Measurements from ENCODE around the gene CD72. TPM values are rescaled to one million over a fixed set of nuclear protein-coding genes. Genes with fewer than 3 reads are reported as not detected.
A peak's percentile ranks its signal among the peaks of the same experiment; 100 is the strongest.

Gene CD72
- total and polyA plus RNA-seq, 7 donors, result 0.36 to 42.1 (median 1.2) TPM

DNA sequence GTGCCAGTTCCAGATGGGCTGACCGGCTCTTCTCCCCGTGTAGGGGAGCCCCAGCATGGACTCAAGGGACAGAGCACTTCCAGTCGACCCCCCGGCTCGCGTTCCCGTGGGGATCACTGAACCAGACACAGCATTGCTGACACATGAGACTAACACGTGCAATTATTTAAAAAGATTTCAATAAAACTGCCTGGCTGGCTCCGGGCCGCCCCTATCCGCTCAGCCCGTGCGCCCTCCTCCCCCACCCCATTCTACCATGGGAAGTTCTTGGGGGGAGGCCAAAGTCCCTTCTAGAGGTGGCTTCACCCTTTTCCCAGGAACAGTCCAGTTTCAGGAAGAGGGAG, 8.4 kb downstream of the CD72 start:
- no peak overlapping the region for H3K27ac ChIP-seq
- peaks cover 0 to 18% (median 17%) of the 10 kb centered on the region in 4 donors for H3K4me1 ChIP-seq
- H3K36me3 ChIP-seq, result peaks cover 0 to 31% (median 17%) of the 10 kb centered on the region in 4 donors
- H3K27me3 ChIP-seq, result no peaks in the 10 kb centered on the region
- intact Hi-C loops (cut with DNase I), result loop anchor here (5.0 kb wide), 1 partner anchor 123 kb away; the partner anchor contains the start of genes CREB3 and TLN1
- WGBS, 2 donors, result 90 to 93% methylated on average over 13 of the region's 13 CpGs
- TF ChIP-seq EP300 (IDR thresholded peaks at IDR 0.05), result no peak
- no peak for TF ChIP-seq CTCF (IDR thresholded peaks at IDR 0.05)
- no peak for TF ChIP-seq POLR2AphosphoS5 (IDR thresholded peaks at IDR 0.05)
- TF ChIP-seq POLR2A (IDR thresholded peaks at IDR 0.05), result no peak
- DNase-seq, result no peak
- no peak overlapping the region for H3K4me3 ChIP-seq
- no peaks in the 10 kb centered on the region for H3K9me3 ChIP-seq

GRCh38 chr9:35609001-35609819, 9.0 kb downstream of the CD72 start:
- intact Hi-C loops (cut with DNase I), result loop anchor here (5.0 kb wide), 1 partner anchor 123 kb away; the partner anchor contains the start of genes CREB3 and TLN1
- no peaks in the 10 kb centered on the region for H3K9me3 ChIP-seq
- H3K4me3 ChIP-seq, result no peak overlapping the region
- DNase-seq, result peak; percentile 68
- peaks cover 0 to 31% (median 17%) of the 10 kb centered on the region in 4 donors for H3K36me3 ChIP-seq
- 91 to 93% methylated on average over 31 of the region's 31 CpGs for WGBS, 2 donors
- no peaks in the 10 kb centered on the region for H3K27me3 ChIP-seq
- H3K27ac ChIP-seq, result no peak overlapping the region
- H3K4me1 ChIP-seq, result peaks cover 0 to 23% (median 17%) of the 10 kb centered on the region in 4 donors
- no peak for TF ChIP-seq CTCF (IDR thresholded peaks at IDR 0.05)
- TF ChIP-seq EP300 (IDR thresholded peaks at IDR 0.05), result no peak
- no peak for TF ChIP-seq POLR2AphosphoS5 (IDR thresholded peaks at IDR 0.05)
- no peak for TF ChIP-seq POLR2A (IDR thresholded peaks at IDR 0.05)

GRCh38 chr9:35608221-35608620, 10.0 kb downstream of the CD72 start:
- intact Hi-C loops (cut with DNase I), result loop anchor here (5.0 kb wide), 1 partner anchor 124 kb away; the partner anchor contains the start of genes CREB3 and TLN1
- Histone ChIP-seq H3K9me3 (no peaks in the 10 kb centered on the region), H3K36me3 (peaks cover 0 to 31% (median 17%) of the 10 kb centered on the region in 4 donors), H3K4me1 (peaks cover 0 to 29% (median 23%) of the 10 kb centered on the region in 4 donors), H3K27ac (no peak overlapping the region), H3K27me3 (no peaks in the 10 kb centered on the region), H3K4me3 (no peak overlapping the region)
- WGBS, 2 donors, result 92 to 95% methylated on average over 7 of the region's 7 CpGs
- TF ChIP-seq EP300 (IDR thresholded peaks at IDR 0.05), result no peak
- no peak for TF ChIP-seq POLR2AphosphoS5 (IDR thresholded peaks at IDR 0.05)
- no peak for TF ChIP-seq POLR2A (IDR thresholded peaks at IDR 0.05)
- no peak for TF ChIP-seq CTCF (IDR thresholded peaks at IDR 0.05)
- DNase-seq, result no peak

DNA sequence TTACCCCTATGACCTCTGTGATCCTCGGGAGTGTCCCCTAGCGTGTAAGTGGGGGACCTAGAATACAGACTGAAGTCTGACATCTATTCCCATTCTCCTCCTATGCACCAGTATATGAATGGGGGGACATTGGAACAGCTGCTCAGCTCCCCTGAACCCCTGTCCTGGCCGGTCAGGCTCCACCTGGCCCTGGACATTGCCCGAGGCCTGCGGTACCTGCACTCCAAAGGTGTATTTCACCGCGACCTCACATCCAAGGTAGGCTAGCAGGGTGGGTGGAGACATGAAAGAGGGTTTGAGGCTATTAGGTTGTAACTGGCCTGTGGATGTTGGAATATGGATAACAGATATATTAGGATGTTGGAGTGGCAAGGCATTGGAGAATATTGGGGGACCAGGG, 11.5 kb downstream of the CD72 start:
- no peaks in the 10 kb centered on the region for H3K27me3 ChIP-seq
- intact Hi-C loops (cut with DNase I), result loop anchor here (5.0 kb wide), 1 partner anchor 126 kb away; the partner anchor contains the start of genes CREB3 and TLN1
- TF ChIP-seq POLR2A (IDR thresholded peaks at IDR 0.05) (no peak), CTCF (IDR thresholded peaks at IDR 0.05) (no peak), POLR2AphosphoS5 (IDR thresholded peaks at IDR 0.05) (no peak), EP300 (IDR thresholded peaks at IDR 0.05) (no peak)
- peaks cover 0 to 31% (median 17%) of the 10 kb centered on the region in 4 donors for H3K36me3 ChIP-seq
- no peak for DNase-seq
- H3K27ac ChIP-seq, result peak overlapping the region in 2 of 4 donors; percentile 93 to 98
- WGBS, 2 donors, result 93 to 94% methylated on average over 7 of the region's 7 CpGs
- H3K4me3 ChIP-seq, result peak overlapping the region in 1 of 4 donors; percentile 81
- peaks cover 0 to 35% (median 29%) of the 10 kb centered on the region in 4 donors for H3K4me1 ChIP-seq
- H3K9me3 ChIP-seq, result no peaks in the 10 kb centered on the region

All from sigmoid colon (tissue), 7 donors.